Measurements from ENCODE around the gene NFIC. TPM values are rescaled to one million over a fixed set of nuclear protein-coding genes. Genes with fewer than 3 reads are reported as not detected.

NFIC gene
- total RNA-seq, 4 donors from 2014 or later: 125 to 285 (median 155) TPM

GRCh38 chr19:3401004-3401768, 34.8 kb downstream of the NFIC start:
- Histone ChIP-seq H3K9me3 (no peaks in the 10 kb centered on the region), H3K4me3 (no peak overlapping the region), H3K27ac (peak overlapping the region; percentile 96 to 100 (median 100)), H3K36me3 (peaks cover 0 to 4% of the 10 kb centered on the region in 2 donors), H3K27me3 (no peaks in the 10 kb centered on the region), H3K4me1 (peaks cover 0 to 99% (median 33%) of the 10 kb centered on the region in 3 donors)
- 76 to 87% methylated on average over 3 to 11 of the region's 18 CpGs for WGBS, 2 donors (ENCODE audit: low coverage in 1 of 2)
- no peak for ATAC-seq
- TF ChIP-seq, protein P1, sequence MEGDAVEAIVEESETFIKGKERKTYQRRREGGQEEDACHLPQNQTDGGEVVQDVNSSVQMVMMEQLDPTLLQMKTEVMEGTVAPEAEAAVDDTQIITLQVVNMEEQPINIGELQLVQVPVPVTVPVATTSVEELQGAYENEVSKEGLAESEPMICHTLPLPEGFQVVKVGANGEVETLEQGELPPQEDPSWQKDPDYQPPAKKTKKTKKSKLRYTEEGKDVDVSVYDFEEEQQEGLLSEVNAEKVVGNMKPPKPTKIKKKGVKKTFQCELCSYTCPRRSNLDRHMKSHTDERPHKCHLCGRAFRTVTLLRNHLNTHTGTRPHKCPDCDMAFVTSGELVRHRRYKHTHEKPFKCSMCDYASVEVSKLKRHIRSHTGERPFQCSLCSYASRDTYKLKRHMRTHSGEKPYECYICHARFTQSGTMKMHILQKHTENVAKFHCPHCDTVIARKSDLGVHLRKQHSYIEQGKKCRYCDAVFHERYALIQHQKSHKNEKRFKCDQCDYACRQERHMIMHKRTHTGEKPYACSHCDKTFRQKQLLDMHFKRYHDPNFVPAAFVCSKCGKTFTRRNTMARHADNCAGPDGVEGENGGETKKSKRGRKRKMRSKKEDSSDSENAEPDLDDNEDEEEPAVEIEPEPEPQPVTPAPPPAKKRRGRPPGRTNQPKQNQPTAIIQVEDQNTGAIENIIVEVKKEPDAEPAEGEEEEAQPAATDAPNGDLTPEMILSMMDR (IDR thresholded peaks at IDR 0.05): no peak
- no peak for TF ChIP-seq POLR2AphosphoS5 (IDR thresholded peaks at IDR 0.05)
- no peak for TF ChIP-seq EP300 (IDR thresholded peaks at IDR 0.05)
- no peak for TF ChIP-seq POLR2A (IDR thresholded peaks at IDR 0.05)

DNA sequence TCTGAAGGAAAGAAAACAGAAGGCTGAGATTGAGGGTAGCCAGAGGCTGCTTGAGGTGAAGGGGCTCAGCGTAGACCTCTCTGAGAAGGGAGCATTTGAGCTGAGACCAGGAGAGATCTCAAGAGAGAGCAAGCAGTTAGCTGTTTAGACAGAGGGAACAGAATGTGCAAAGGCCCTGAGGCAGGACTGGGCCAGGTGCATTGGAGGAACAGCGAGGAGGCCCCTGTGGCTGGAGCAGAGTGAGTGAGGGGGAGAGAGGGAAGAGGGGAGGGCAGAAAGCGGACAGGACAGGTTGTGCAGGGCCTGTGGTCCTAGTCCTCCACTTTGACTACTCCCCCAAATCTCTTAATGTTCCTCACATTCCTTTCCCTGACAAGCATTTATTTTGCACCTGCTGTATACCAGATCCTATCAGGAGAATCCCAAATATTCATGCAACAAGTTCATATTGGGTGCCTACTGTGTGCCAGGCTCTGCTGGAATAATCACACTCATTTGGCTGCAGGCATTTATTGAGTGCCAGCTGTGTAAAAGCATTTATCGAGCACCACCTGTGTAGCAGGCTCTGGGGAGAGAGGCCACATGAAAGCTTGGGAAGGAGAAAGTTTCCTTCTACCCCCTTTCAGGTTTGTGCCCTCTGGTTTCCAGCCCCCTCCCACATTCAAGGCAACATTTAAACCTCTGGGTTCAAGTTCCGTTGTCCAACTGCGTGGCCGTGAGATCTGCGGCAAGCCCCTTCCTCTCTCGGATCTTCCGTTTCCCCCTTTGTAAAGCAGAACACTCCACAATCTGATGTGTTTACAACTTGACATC, 36.5 kb downstream of the NFIC start:
- WGBS, 2 donors (ENCODE audit: low coverage in 1 of 2): 73 to 90% methylated on average over 3 to 10 of the region's 10 CpGs
- no peak for ATAC-seq
- Histone ChIP-seq H3K27me3 (no peaks in the 10 kb centered on the region), H3K36me3 (peaks cover 0 to 4% of the 10 kb centered on the region in 2 donors), H3K9me3 (no peaks in the 10 kb centered on the region), H3K27ac (peak overlapping the region; percentile 96 to 100 (median 100)), H3K4me1 (peaks cover 0 to 99% (median 29%) of the 10 kb centered on the region in 3 donors), H3K4me3 (peak overlapping the region in 1 of 2 donors; percentile 60)
- no peak for TF ChIP-seq POLR2A (IDR thresholded peaks at IDR 0.05)
- no peak for TF ChIP-seq EP300 (IDR thresholded peaks at IDR 0.05)
- TF ChIP-seq POLR2AphosphoS5 (IDR thresholded peaks at IDR 0.05): no peak
- TF ChIP-seq, protein P1 (IDR thresholded peaks at IDR 0.05): no peak

- ATAC-seq: peak; percentile 83
- Histone ChIP-seq H3K27me3 (no peaks in the 10 kb centered on the region), H3K4me1 (peaks cover 0 to 99% (median 29%) of the 10 kb centered on the region in 3 donors), H3K36me3 (peaks cover 0 to 4% of the 10 kb centered on the region in 2 donors), H3K9me3 (no peaks in the 10 kb centered on the region), H3K4me3 (peak overlapping the region; percentile 1 to 60), H3K27ac (peak overlapping the region; percentile 96 to 100 (median 100))
- WGBS, 2 donors (ENCODE audit: low coverage in 1 of 2): 2 to 4% methylated on average over 4 to 20 of the region's 49 CpGs
- TF ChIP-seq EP300 (IDR thresholded peaks at IDR 0.05): peak; percentile 94
- TF ChIP-seq POLR2A (IDR thresholded peaks at IDR 0.05): peak in 1 of 2 donors; percentile 2
- peak; percentile 99 for TF ChIP-seq POLR2AphosphoS5 (IDR thresholded peaks at IDR 0.05)
- TF ChIP-seq, protein P1 (IDR thresholded peaks at IDR 0.05): peak in 1 of 4 experiments; percentile 10
Observed at GRCh38 chr19:3403489-3404323, 37.3 kb downstream of the NFIC start.

GRCh38 chr19:3404324-3405260, 38.2 kb downstream of the NFIC start:
- H3K4me1 ChIP-seq: peaks cover 0 to 99% (median 26%) of the 10 kb centered on the region in 3 donors
- 0 to 12% methylated on average over 2 to 12 of the region's 62 CpGs for WGBS, 2 donors (ENCODE audit: low coverage in 1 of 2)

More at GRCh38 chr19:3404324-3405260, 38.2 kb downstream of the NFIC start:
- Histone ChIP-seq H3K9me3 (no peaks in the 10 kb centered on the region), H3K27me3 (no peaks in the 10 kb centered on the region), H3K27ac (peak overlapping the region; percentile 96 to 100 (median 100)), H3K4me3 (peak overlapping the region; percentile 33 to 60), H3K36me3 (peaks cover 0 to 4% of the 10 kb centered on the region in 2 donors)
- ATAC-seq: peak; percentile 73
- peak; percentile 58 to 67 for TF ChIP-seq POLR2A (IDR thresholded peaks at IDR 0.05)
- TF ChIP-seq POLR2AphosphoS5 (IDR thresholded peaks at IDR 0.05): peak; percentile 88
- TF ChIP-seq EP300 (IDR thresholded peaks at IDR 0.05): no peak

Data from gastroesophageal sphincter (tissue), 4 donors.